Measurements from ENCODE around the gene ZNF646.
A peak's percentile ranks its signal among the peaks of the same experiment; 100 is the strongest.

ZNF646 gene

GRCh38 chr16:31132303-31132979 is 58.2 kb downstream of the ZNF646 start:
- Histone ChIP-seq H3K9me3 (no peaks in the 10 kb centered on the region), H3K27me3 (no peaks in the 10 kb centered on the region), H3K4me3 (ENCODE audit: low read depth in 1 of 2, low read length in 1 of 2) (no peak overlapping the region), H3K36me3 (peaks cover 7% of the 10 kb centered on the region), H3K27ac (peak overlapping the region; percentile 98), H3K4me1 (ENCODE audit: control insufficient read depth in 1 of 2, insufficient read depth in 1 of 2, low read depth in 1 of 2, low read length in 1 of 2) (peaks cover 63 to 66% of the 10 kb centered on the region in 2 experiments)
- TF ChIP-seq CTCF (IDR thresholded peaks at IDR 0.05) = no peak

GRCh38 chr16:31133046-31133501 is 58.9 kb downstream of the ZNF646 start:
- TF ChIP-seq CTCF (IDR thresholded peaks at IDR 0.05) = no peak
- Histone ChIP-seq H3K9me3 (no peaks in the 10 kb centered on the region), H3K4me3 (ENCODE audit: low read depth in 1 of 2, low read length in 1 of 2) (no peak overlapping the region), H3K27me3 (no peaks in the 10 kb centered on the region), H3K27ac (peak overlapping the region; percentile 64), H3K36me3 (peaks cover 7% of the 10 kb centered on the region), H3K4me1 (ENCODE audit: control insufficient read depth in 1 of 2, insufficient read depth in 1 of 2, low read depth in 1 of 2, low read length in 1 of 2) (peaks cover 56 to 59% of the 10 kb centered on the region in 2 experiments)

Measured in neutrophil (primary cell).